ENCODE data around the gene STKLD1. TPM values are rescaled to one million over a fixed set of nuclear protein-coding genes. Genes with fewer than 3 reads are reported as not detected.

The STKLD1 gene
- total and polyA plus RNA-seq, 5 donors from 2014 or later: 0.09 to 0.86 (median 0.18) TPM

GRCh38 chr9:133351908-133352634 lies 24.1 kb upstream of the STKLD1 start:
- Histone ChIP-seq H3K9me3 (ENCODE audit: control insufficient read depth in 2 of 2, low read length in 2 of 2) (no peaks in the 10 kb centered on the region), H3K27ac (ENCODE audit: insufficient read depth, low read length, poor library complexity, severe bottlenecking) (no peak overlapping the region), H3K4me1 (ENCODE audit: control insufficient read depth, insufficient read depth, low read length, poor library complexity, severe bottlenecking) (peaks cover 30% of the 10 kb centered on the region), H3K4me3 (ENCODE audit: low read depth, low read length) (no peak overlapping the region), H3K27me3 (ENCODE audit: control insufficient read depth, insufficient read depth, low read length) (no peaks in the 10 kb centered on the region), H3K36me3 (ENCODE audit: control insufficient read depth, insufficient read depth, low read length) (peaks cover 43% of the 10 kb centered on the region)
- H3K27ac Mint-ChIP-seq: no peak overlapping the region
- peaks cover 0 to 35% (median 18%) of the 10 kb centered on the region in 4 donors for H3K4me1 Mint-ChIP-seq
- peaks cover 32% of the 10 kb centered on the region for H3K36me3 Mint-ChIP-seq
- peaks cover 4% of the 10 kb centered on the region for H3K27me3 Mint-ChIP-seq
- no peaks in the 10 kb centered on the region for H3K9me3 Mint-ChIP-seq
- DNase-seq (peak in 1 of 3 donors; percentile 63), ATAC-seq (ENCODE audit: low read depth in 2 of 2) (no peak)
- peak overlapping the region in 2 of 4 donors; percentile 47 to 95 for H3K4me3 Mint-ChIP-seq

GRCh38 chr9:133352635-133353340 lies 23.4 kb upstream of the STKLD1 start:
- H3K9me3 Mint-ChIP-seq: no peaks in the 10 kb centered on the region
- Histone ChIP-seq H3K9me3 (ENCODE audit: control insufficient read depth in 2 of 2, low read length in 2 of 2) (no peaks in the 10 kb centered on the region), H3K27ac (ENCODE audit: insufficient read depth, low read length, poor library complexity, severe bottlenecking) (no peak overlapping the region), H3K36me3 (ENCODE audit: control insufficient read depth, insufficient read depth, low read length) (peaks cover 43% of the 10 kb centered on the region), H3K27me3 (ENCODE audit: control insufficient read depth, insufficient read depth, low read length) (no peaks in the 10 kb centered on the region), H3K4me1 (ENCODE audit: control insufficient read depth, insufficient read depth, low read length, poor library complexity, severe bottlenecking) (peaks cover 36% of the 10 kb centered on the region), H3K4me3 (ENCODE audit: low read depth, low read length) (no peak overlapping the region)
- no peak for ATAC-seq (ENCODE audit: low read depth in 2 of 2)
- H3K4me3 Mint-ChIP-seq: peak overlapping the region in 2 of 4 donors; percentile 27 to 95
- no peak for DNase-seq
- H3K4me1 Mint-ChIP-seq: peaks cover 0 to 38% (median 19%) of the 10 kb centered on the region in 4 donors
- H3K27me3 Mint-ChIP-seq: peaks cover 4% of the 10 kb centered on the region
- H3K27ac Mint-ChIP-seq: peak overlapping the region in 2 of 3 donors; percentile 72 to 82
- peaks cover 32% of the 10 kb centered on the region for H3K36me3 Mint-ChIP-seq

GRCh38 chr9:133353548-133353947 lies 22.6 kb upstream of the STKLD1 start:
- Histone ChIP-seq H3K27me3 (ENCODE audit: control insufficient read depth, insufficient read depth, low read length) (no peaks in the 10 kb centered on the region), H3K27ac (ENCODE audit: insufficient read depth, low read length, poor library complexity, severe bottlenecking) (no peak overlapping the region), H3K36me3 (ENCODE audit: control insufficient read depth, insufficient read depth, low read length) (peaks cover 43% of the 10 kb centered on the region), H3K4me3 (ENCODE audit: low read depth, low read length) (no peak overlapping the region), H3K9me3 (ENCODE audit: control insufficient read depth in 2 of 2, low read length in 2 of 2) (no peaks in the 10 kb centered on the region), H3K4me1 (ENCODE audit: control insufficient read depth, insufficient read depth, low read length, poor library complexity, severe bottlenecking) (peaks cover 42% of the 10 kb centered on the region)
- Mint-ChIP-seq H3K9me3 (no peaks in the 10 kb centered on the region), H3K36me3 (peaks cover 32% of the 10 kb centered on the region), H3K4me3 (peak overlapping the region in 1 of 4 donors; percentile 95), H3K4me1 (peaks cover 0 to 39% (median 21%) of the 10 kb centered on the region in 4 donors), H3K27ac (peak overlapping the region in 1 of 3 donors; percentile 72), H3K27me3 (peaks cover 4% of the 10 kb centered on the region)
- DNase-seq (no peak), ATAC-seq (ENCODE audit: low read depth in 2 of 2) (no peak)

GRCh38 chr9:133354766-133355165 lies 21.4 kb upstream of the STKLD1 start:
- peaks cover 37% of the 10 kb centered on the region for H3K36me3 ChIP-seq (ENCODE audit: control insufficient read depth, insufficient read depth, low read length)
- H3K27ac ChIP-seq (ENCODE audit: insufficient read depth, low read length, poor library complexity, severe bottlenecking): no peak overlapping the region
- DNase-seq (no peak), ATAC-seq (ENCODE audit: low read depth in 2 of 2) (no peak)
- H3K9me3 ChIP-seq (ENCODE audit: control insufficient read depth in 2 of 2, low read length in 2 of 2): no peaks in the 10 kb centered on the region
- H3K27ac Mint-ChIP-seq: no peak overlapping the region
- no peaks in the 10 kb centered on the region for H3K27me3 ChIP-seq (ENCODE audit: control insufficient read depth, insufficient read depth, low read length)
- peaks cover 0 to 34% (median 15%) of the 10 kb centered on the region in 4 donors for H3K4me1 Mint-ChIP-seq
- peaks cover 34% of the 10 kb centered on the region for H3K4me1 ChIP-seq (ENCODE audit: control insufficient read depth, insufficient read depth, low read length, poor library complexity, severe bottlenecking)
- peaks cover 4% of the 10 kb centered on the region for H3K27me3 Mint-ChIP-seq
- H3K4me3 Mint-ChIP-seq: peak overlapping the region; percentile 81 to 95 (median 89)
- H3K4me3 ChIP-seq (ENCODE audit: low read depth, low read length): no peak overlapping the region
- H3K36me3 Mint-ChIP-seq: peaks cover 24% of the 10 kb centered on the region
- H3K9me3 Mint-ChIP-seq: no peaks in the 10 kb centered on the region

GRCh38 chr9:133355881-133356357 lies 20.2 kb upstream of the STKLD1 start:
- Mint-ChIP-seq H3K4me1 (peaks cover 0 to 30% (median 13%) of the 10 kb centered on the region in 4 donors), H3K9me3 (no peaks in the 10 kb centered on the region), H3K27ac (peak overlapping the region; percentile 83 to 91 (median 87)), H3K4me3 (peak overlapping the region; percentile 88 to 95 (median 90)), H3K36me3 (peaks cover 16% of the 10 kb centered on the region), H3K27me3 (peaks cover 4% of the 10 kb centered on the region)
- ATAC-seq (ENCODE audit: low read depth in 2 of 2) (peak; percentile 43 to 47), DNase-seq (peak in 1 of 3 donors; percentile 23)
- Histone ChIP-seq H3K4me3 (ENCODE audit: low read depth, low read length) (peak overlapping the region; percentile 82), H3K27me3 (ENCODE audit: control insufficient read depth, insufficient read depth, low read length) (no peaks in the 10 kb centered on the region), H3K4me1 (ENCODE audit: control insufficient read depth, insufficient read depth, low read length, poor library complexity, severe bottlenecking) (peaks cover 32% of the 10 kb centered on the region), H3K9me3 (ENCODE audit: control insufficient read depth in 2 of 2, low read length in 2 of 2) (no peaks in the 10 kb centered on the region), H3K27ac (ENCODE audit: insufficient read depth, low read length, poor library complexity, severe bottlenecking) (peak overlapping the region; percentile 84), H3K36me3 (ENCODE audit: control insufficient read depth, insufficient read depth, low read length) (peaks cover 38% of the 10 kb centered on the region)

GRCh38 chr9:133356391-133357091 lies 19.6 kb upstream of the STKLD1 start, which contains the start of the genes SURF1 and SURF2:
Gene SURF1, minus strand, starts transcription at chr9:133356487. Its CDS starts 34 bp downstream, at chr9:133356453.
Gene SURF2, plus strand, starts transcription at chr9:133356550. Its CDS starts 43 bp downstream, at chr9:133356593.
- DNase-seq (peak; percentile 86 to 92 (median 87)), ATAC-seq (ENCODE audit: low read depth in 2 of 2) (peak; percentile 93 to 95)
- H3K4me3 Mint-ChIP-seq: peak within 1 kb of the TSS; percentile 88 to 95 (median 90)
- H3K9me3 Mint-ChIP-seq: no peaks in the 10 kb centered on the region
- H3K36me3 Mint-ChIP-seq: peaks cover 18% of the 10 kb centered on the region
- peaks cover 0 to 30% (median 13%) of the 10 kb centered on the region in 4 donors for H3K4me1 Mint-ChIP-seq
- H3K27ac ChIP-seq (ENCODE audit: insufficient read depth, low read length, poor library complexity, severe bottlenecking): peak within 1 kb of the TSS; percentile 84
- peaks cover 32% of the 10 kb centered on the region for H3K4me1 ChIP-seq (ENCODE audit: control insufficient read depth, insufficient read depth, low read length, poor library complexity, severe bottlenecking)
- H3K4me3 ChIP-seq (ENCODE audit: low read depth, low read length): peak within 1 kb of the TSS; percentile 82
- peaks cover 41% of the 10 kb centered on the region for H3K36me3 ChIP-seq (ENCODE audit: control insufficient read depth, insufficient read depth, low read length)
- no peaks in the 10 kb centered on the region for H3K9me3 ChIP-seq (ENCODE audit: control insufficient read depth in 2 of 2, low read length in 2 of 2)
- no peaks in the 10 kb centered on the region for H3K27me3 ChIP-seq (ENCODE audit: control insufficient read depth, insufficient read depth, low read length)
- H3K27ac Mint-ChIP-seq: peak within 1 kb of the TSS; percentile 83 to 91 (median 87)
- peaks cover 4% of the 10 kb centered on the region for H3K27me3 Mint-ChIP-seq

GRCh38 chr9:133357656-133358055 lies 18.5 kb upstream of the STKLD1 start:
- no peak for DNase-seq
- Mint-ChIP-seq H3K27ac (peak overlapping the region in 2 of 3 donors; percentile 90 to 96), H3K36me3 (peaks cover 26% of the 10 kb centered on the region), H3K27me3 (peaks cover 4% of the 10 kb centered on the region), H3K4me3 (peak overlapping the region; percentile 80 to 95 (median 87)), H3K4me1 (peaks cover 0 to 30% (median 17%) of the 10 kb centered on the region in 4 donors), H3K9me3 (no peaks in the 10 kb centered on the region)
- Histone ChIP-seq H3K36me3 (ENCODE audit: control insufficient read depth, insufficient read depth, low read length) (peaks cover 39% of the 10 kb centered on the region), H3K27ac (ENCODE audit: insufficient read depth, low read length, poor library complexity, severe bottlenecking) (peak overlapping the region; percentile 84), H3K4me3 (ENCODE audit: low read depth, low read length) (peak overlapping the region; percentile 58), H3K27me3 (ENCODE audit: control insufficient read depth, insufficient read depth, low read length) (no peaks in the 10 kb centered on the region), H3K9me3 (ENCODE audit: control insufficient read depth in 2 of 2, low read length in 2 of 2) (no peaks in the 10 kb centered on the region), H3K4me1 (ENCODE audit: control insufficient read depth, insufficient read depth, low read length, poor library complexity, severe bottlenecking) (peaks cover 32% of the 10 kb centered on the region)
- no peak for ATAC-seq (ENCODE audit: low read depth in 2 of 2)
